ENCODE data around the gene ABCA4.

ABCA4 gene

DNA sequence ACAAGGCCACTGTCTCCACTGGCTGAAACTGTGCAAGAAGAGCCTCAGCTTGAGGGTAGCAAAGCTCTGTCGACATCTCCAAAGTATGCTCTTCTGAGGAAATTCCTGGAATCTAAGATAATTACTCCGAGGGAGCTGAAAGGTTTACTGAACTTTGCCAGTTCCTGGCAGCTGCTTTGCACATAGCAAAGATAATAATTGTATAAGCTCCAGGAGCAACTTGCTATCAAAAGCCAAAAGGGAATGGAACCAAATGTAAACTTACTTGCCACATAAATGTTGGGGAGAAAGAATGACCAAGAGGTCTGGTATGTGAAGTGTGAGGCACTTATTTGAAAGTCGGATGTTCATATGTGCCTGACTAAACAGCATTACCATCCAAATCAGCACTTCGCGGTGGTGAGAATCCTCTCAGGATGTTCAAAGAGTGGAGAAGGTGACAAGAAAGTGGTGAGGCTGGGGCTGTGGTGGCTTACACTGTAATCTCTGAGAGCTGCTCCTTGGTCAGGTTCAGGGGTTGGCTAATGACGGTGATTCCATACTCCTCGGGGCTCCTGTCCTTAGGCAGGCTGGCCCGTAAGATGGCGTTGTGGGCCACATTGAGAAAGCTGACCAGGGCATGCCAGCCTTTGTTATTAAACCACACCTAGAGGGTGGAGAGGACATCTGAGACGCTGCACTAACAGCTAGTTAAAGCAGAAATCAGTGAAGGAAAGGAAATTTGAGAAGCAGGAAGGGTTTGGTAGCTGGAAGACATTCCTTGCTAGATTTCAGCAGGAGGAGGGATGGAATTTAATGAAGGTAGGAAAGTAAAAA, 100.0 kb downstream of the ABCA4 start:
- Mint-ChIP-seq H3K27me3 (ENCODE audit: low read depth, poor library complexity) (peaks cover 15% of the 10 kb centered on the region), H3K4me1 (peaks cover 30% of the 10 kb centered on the region), H3K4me3 (no peak overlapping the region), H3K36me3 (ENCODE audit: low read depth) (no peaks in the 10 kb centered on the region), H3K27ac (no peak overlapping the region), H3K9me3 (no peaks in the 10 kb centered on the region)
- TF ChIP-seq, protein P1, sequence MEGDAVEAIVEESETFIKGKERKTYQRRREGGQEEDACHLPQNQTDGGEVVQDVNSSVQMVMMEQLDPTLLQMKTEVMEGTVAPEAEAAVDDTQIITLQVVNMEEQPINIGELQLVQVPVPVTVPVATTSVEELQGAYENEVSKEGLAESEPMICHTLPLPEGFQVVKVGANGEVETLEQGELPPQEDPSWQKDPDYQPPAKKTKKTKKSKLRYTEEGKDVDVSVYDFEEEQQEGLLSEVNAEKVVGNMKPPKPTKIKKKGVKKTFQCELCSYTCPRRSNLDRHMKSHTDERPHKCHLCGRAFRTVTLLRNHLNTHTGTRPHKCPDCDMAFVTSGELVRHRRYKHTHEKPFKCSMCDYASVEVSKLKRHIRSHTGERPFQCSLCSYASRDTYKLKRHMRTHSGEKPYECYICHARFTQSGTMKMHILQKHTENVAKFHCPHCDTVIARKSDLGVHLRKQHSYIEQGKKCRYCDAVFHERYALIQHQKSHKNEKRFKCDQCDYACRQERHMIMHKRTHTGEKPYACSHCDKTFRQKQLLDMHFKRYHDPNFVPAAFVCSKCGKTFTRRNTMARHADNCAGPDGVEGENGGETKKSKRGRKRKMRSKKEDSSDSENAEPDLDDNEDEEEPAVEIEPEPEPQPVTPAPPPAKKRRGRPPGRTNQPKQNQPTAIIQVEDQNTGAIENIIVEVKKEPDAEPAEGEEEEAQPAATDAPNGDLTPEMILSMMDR (IDR thresholded peaks at IDR 0.05), result no peak
- no peak for DNase-seq

- Mint-ChIP-seq H3K4me3 (no peak overlapping the region), H3K27ac (no peak overlapping the region), H3K4me1 (peaks cover 24% of the 10 kb centered on the region), H3K9me3 (no peaks in the 10 kb centered on the region), H3K27me3 (ENCODE audit: low read depth, poor library complexity) (peaks cover 18% of the 10 kb centered on the region), H3K36me3 (ENCODE audit: low read depth) (no peaks in the 10 kb centered on the region)
- no peak for DNase-seq
- TF ChIP-seq, protein P1 (IDR thresholded peaks at IDR 0.05), result no peak
These were observed 101.6 kb downstream of the ABCA4 start for GRCh38 chr1:94019327-94019726.

DNA sequence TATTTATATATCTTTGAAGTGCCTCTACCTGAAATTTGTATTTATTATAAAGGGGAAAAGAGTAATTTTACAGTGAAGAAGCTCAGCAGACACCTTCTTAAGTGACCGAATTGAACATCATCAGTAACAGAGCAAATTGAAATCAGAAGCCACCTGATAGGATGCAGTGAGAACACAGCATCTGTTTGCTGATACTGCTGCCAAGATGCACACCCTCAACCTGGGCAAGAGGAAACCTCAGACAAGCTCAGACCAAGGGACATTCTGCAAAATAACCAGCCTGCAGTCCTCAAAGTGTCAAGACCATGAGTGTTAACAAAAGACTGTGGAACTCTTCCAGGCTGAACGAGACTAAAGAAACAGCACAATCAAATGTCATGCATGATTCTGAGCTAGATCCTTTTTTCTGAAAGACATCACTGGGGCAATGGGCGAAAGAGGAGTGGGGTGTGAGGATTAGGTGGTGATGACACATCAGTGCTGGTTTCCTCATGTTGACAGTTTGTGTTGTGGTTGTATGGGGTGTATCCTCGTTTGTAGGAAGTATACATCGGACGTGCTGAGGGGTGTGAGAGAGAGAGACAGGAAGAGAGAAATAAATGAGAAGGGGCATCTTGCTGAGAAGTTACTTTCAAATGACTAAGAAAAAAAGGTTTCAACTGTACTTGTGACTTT, 103.7 kb downstream of the ABCA4 start:
- H3K4me3 Mint-ChIP-seq, result no peak overlapping the region
- TF ChIP-seq, protein P1 (IDR thresholded peaks at IDR 0.05), result no peak
- no peak for DNase-seq

DNA sequence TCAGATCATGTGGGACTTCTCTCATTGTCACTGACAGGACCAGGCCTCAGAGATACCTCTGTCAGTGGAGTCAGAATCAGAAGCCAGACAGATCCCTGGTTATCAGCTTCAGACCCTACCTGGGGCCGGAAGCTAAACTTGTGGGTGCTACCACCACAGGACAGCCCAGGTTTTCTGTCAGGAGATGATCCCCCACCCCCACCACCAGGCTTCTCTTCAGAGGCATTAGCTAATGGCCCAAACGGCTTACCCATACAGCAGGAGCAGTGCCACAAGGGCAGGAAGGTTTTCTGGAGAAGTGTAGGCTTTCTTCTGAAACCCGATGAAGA, 105.5 kb downstream of the ABCA4 start:
- peaks cover 9% of the 10 kb centered on the region for H3K27me3 Mint-ChIP-seq (ENCODE audit: low read depth, poor library complexity)
- no peak overlapping the region for H3K4me3 Mint-ChIP-seq
- no peaks in the 10 kb centered on the region for H3K36me3 Mint-ChIP-seq (ENCODE audit: low read depth)
- no peaks in the 10 kb centered on the region for H3K9me3 Mint-ChIP-seq
- TF ChIP-seq, protein P1 (IDR thresholded peaks at IDR 0.05), result no peak
- no peak overlapping the region for H3K27ac Mint-ChIP-seq
- H3K4me1 Mint-ChIP-seq, result peaks cover 29% of the 10 kb centered on the region
- DNase-seq, result no peak

More for the DNA sequence above, 103.7 kb downstream of the ABCA4 start:
- no peaks in the 10 kb centered on the region for H3K9me3 Mint-ChIP-seq
- no peaks in the 10 kb centered on the region for H3K36me3 Mint-ChIP-seq (ENCODE audit: low read depth)
- H3K27me3 Mint-ChIP-seq (ENCODE audit: low read depth, poor library complexity), result peaks cover 12% of the 10 kb centered on the region
- H3K27ac Mint-ChIP-seq, result no peak overlapping the region
- peaks cover 37% of the 10 kb centered on the region for H3K4me1 Mint-ChIP-seq

DNA sequence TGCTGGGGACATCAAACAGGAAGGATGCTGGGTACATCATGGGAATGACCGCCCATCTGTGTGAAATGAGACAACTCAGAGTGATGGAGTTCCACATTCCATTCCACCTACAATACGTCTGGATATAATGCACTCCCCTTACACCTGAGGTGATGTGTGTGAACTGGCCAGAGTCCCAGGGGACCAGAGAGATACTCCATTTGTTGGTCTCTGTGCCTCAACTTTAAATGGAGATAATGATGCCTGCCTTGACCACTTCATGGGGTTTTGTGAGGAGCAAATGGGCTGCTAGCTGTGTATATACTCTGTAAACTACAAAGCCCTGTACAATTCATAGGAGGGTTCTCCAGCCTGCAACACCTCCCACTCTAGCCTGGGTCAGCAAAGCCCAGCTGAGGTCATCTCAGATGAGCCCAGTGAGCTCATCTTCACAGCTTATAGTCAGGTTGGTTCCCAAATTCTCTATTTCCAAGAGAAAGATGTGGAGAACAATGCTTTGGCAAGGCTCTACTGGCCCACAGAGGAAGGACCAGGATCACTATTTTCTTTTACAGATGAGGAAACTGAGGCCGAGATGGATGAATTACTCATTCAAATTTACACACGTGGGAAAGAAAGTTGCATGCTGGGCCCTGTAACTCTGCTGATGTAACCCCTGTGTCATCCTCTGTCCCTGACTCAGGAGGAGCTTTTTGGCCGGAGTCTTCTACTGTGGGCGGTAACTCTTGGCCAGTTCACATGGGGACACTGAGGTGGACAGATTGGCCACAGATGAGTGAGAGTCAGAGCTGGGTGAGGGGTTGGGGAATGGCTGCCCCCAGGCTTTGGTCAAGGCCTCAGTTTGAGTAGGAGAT, 106.1 kb downstream of the ABCA4 start:
- Mint-ChIP-seq H3K4me1 (peaks cover 34% of the 10 kb centered on the region), H3K27ac (no peak overlapping the region), H3K36me3 (ENCODE audit: low read depth) (no peaks in the 10 kb centered on the region), H3K9me3 (no peaks in the 10 kb centered on the region), H3K27me3 (ENCODE audit: low read depth, poor library complexity) (peaks cover 9% of the 10 kb centered on the region), H3K4me3 (no peak overlapping the region)
- DNase-seq, result no peak
- TF ChIP-seq, protein P1 (IDR thresholded peaks at IDR 0.05), result no peak

All from nephron progenitor cell (in vitro differentiated cells).